Esophagus muscularis mucosa (tissue), 3 donors: ENCODE measurements around the gene FILIP1L.

Experiments
- CTCF ChIP-seq, 3 experiments: fragments of 200-600 bp in 2 of 3; fragments of 450-650 bp in 1 of 3; sonication (generic) in 2 of 3; IDR thresholded peaks; one replicate each; pipeline ENCODE4 v1.5.1; 2017 to 2019; ENCODE audit warnings: antibody characterized with exemption in 3 of 3, mild to moderate bottlenecking in 2 of 3, moderate library complexity in 1 of 3
- POLR2A ChIP-seq: fragments of 450-650 bp; IDR thresholded peaks from one replicate; pipeline ENCODE4 v1.6.1; 2017; ENCODE audit warnings: antibody characterized with exemption, moderate library complexity, mild to moderate bottlenecking, low read depth
- POLR2AphosphoS5 ChIP-seq, 2 donors: sonication (generic); formaldehyde crosslinking; IDR thresholded peaks; one replicate each; pipeline ENCODE4 v1.6.1; 2017; ENCODE audit warnings: antibody characterized with exemption in 2 of 2

- no peak for TF ChIP-seq CTCF (IDR thresholded peaks at IDR 0.05)
- TF ChIP-seq POLR2A: no peak
- TF ChIP-seq POLR2AphosphoS5 (IDR thresholded peaks at IDR 0.05): no peak
Observed at GRCh38 chr3:99851955-99852354, 262.3 kb downstream of the FILIP1L start.
